Right ventricle myocardium inferior (tissue), 1 donor: ENCODE measurements around the gene PARN. TPM values are rescaled to one million over a fixed set of nuclear protein-coding genes. Genes with fewer than 3 reads are reported as not detected.

Experiments
- ATAC-seq: fragments of 200-7000 bp; cut with Tn5 transposase; one replicate; pipeline ENCODE4 v1.9.1; 2020; ENCODE audit warnings: mild to moderate bottlenecking, moderate library complexity
- DNase-seq: peaks from one replicate; pipeline ENCODE4 v3.0.0; 2021; ENCODE audit errors: missing footprints
- intact Hi-C: fragments of 100-400 bp; cut with DNase I; formaldehyde crosslinking; loops from one replicate; pipeline ENCODE4 v1.11.0; 2022
- total RNA-seq: library from RNA; stranded (reverse); fragmentation: NEBNext Ultra II Directional; extraction: Animal tissue kit (Norgen Biotek cat#: 25700); gene quantifications from one replicate; pipeline ENCODE4 v1.2.1, GENCODE V29; 2021
- donor health status: DM: no; HTN: yes; CAD: no; lungs with severe emphysema.

Gene PARN
- total RNA-seq, 1 donor from 2014 or later = 17.2 TPM

DNA sequence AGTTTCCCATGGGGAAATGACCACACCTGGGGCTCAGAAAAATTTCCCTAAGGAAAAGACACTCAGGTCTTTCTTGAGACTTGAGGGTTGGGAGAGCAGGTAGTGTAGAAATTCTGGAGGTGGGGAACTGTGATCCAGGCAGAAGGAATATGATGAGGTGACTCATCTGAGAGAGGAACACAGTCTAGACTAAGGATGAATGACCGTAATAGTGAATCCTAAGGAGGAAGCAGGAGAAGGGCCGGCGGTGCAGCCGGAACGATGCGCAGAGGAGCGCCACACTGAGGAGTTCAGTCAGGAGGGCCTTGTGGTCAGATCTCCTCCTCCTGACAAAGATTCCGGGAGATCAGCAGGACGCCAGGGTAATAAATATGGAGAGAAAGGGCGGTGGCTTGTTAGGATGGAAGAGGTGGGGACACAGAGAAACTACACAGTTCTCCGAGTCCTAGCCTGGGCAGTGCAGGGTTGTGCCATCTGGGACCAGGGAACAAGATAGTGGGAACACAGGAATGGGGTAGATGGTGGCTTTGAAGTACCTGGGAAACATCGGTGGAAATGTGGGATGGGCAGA, 135.6 kb downstream of the PARN start:
- no peak for ATAC-seq
- DNase-seq = no peak
- intact Hi-C loops = no loop called here

DNA sequence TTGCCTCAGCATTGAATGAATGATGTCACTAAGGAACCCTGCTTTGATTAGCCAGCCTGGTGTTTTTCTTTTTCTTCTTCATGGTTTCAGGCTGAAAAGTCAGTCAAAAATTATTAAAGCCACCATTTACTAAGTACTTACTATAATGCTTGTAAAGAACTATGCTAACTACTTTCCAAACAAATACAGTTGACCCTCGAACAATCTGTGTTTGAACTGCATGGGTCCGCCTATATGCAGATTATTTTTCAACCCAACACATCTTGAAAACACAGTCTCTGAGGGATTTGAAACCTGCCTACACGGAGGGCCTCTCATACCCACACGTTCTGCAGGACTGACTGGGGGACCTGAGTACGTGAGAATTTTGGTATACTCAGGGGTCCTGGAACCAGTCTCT, 136.3 kb downstream of the PARN start:
- ATAC-seq = no peak
- intact Hi-C loops = no loop called here

DNA sequence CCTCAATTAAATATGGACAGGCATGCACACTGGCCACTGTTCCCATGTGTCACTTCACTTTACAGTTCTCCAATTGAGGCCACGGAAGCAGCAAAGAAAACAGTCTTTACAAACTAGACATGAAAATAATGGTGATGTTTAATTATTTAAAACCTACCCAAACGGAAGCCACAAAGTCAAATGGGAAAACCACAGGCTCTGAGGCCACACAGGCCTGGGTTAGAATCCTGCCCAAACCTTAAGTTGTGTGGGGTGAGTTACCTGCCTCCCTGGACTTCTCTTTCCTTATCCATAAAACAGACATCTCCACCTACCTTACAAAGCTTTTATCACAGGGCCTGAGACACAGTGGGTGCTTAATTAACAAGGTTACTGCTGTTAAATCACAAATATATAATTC, 137.4 kb downstream of the PARN start:
- ATAC-seq = no peak
- no peak for DNase-seq
- intact Hi-C loops = no loop called here

More for the DNA sequence above, 136.3 kb downstream of the PARN start:
- no peak for DNase-seq

DNA sequence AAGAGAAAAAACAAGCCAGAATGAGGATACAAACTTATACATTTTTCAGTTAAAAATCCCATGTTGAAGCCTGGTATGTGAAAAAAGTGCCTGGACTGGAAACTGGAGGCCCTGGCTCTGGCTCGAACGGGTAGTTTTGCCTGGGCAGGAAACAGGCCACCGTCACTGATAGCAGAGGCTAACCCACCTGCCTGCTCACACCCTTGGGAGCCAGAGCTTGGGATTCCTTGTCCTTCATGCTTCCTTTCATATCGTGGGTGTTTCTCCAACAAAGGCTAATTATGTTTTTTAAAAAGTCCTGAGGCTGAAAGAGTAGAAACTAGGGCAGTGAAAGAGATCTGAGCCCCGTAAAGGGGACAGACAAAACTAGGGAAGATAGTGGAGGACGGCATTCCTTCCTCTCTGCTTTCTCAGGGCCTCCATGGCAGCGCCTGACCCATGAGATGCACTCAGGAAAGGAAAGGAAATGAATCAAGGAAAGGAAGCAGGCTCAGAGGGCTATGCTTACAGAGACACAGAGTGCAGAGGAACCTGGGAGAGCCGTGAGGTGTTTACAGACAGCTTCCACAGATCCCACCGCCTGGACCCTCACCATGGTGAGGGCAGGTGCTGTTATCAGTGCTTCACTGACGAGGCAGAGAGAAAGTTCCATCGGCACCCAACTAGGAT, 138.1 kb downstream of the PARN start:
- intact Hi-C loops = no loop called here
- ATAC-seq (no peak), DNase-seq (no peak)

DNA sequence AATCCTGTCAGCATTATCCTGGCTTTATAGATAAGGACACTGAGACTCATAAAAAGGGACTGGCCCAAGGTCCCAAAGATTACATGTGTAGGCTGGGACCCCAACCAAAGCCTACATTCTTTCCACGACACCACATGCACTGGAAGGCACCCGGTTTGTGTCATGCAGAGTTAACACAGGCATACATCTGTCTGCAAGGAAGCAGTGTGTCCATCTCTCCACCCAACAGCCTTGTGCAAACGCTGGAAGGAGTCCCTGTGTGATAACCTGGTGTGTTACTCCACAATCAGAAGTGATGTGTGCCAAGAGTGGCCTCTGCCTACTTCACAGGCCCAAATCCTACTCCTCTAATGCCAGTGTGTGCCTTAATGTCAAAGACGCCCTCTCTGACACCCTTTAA, 139.8 kb downstream of the PARN start:
- ATAC-seq (no peak), DNase-seq (no peak)
- intact Hi-C loops = no loop called here

DNA sequence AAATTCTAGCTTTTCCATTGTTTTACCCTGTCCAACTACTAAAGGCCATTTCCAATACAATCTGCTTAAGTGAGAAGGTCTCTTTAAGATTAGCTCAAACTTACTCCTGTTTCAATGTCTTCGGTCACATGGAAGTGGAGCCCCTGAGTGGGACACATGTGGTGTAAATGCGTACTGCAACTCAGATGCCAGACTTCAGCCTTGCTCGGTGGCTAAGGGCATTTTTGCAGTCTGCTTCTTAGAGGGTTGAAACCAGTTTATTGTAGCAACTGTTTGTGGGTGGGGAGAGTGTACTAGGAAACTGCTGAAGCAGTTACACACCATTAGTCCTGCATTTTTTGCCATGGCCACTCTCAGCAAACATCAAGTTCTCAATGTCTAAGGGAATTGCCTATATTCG, 140.6 kb downstream of the PARN start:
- DNase-seq (no peak), ATAC-seq (no peak)
- intact Hi-C loops = loop anchor here (2.0 to 5.0 kb wide), 4 partner anchors 37 to 187 kb away; no protein-coding TSS in a partner anchor

DNA sequence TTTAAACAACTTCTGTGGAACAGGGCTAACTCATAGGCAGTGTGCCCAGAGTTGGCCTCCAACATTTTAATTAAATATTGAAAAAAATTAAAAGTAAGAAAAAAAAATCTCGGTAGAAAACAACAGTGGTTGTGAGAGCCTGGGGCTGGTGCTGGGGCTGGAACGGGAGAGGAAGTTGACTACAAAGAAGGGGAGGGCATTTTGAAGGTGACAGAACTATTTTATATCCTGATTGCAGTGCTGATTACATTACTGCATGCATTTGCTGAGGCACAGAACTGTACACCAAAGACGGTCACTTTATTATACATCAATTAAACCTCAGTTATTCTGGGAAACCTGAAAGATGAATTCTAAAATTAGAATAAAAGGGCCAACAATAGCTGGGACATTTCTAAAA, 142.5 kb downstream of the PARN start:
- intact Hi-C loops = loop anchor here (2.0 to 5.0 kb wide), 4 partner anchors 35 to 165 kb away; no protein-coding TSS in a partner anchor
- no peak for ATAC-seq
- no peak for DNase-seq

DNA sequence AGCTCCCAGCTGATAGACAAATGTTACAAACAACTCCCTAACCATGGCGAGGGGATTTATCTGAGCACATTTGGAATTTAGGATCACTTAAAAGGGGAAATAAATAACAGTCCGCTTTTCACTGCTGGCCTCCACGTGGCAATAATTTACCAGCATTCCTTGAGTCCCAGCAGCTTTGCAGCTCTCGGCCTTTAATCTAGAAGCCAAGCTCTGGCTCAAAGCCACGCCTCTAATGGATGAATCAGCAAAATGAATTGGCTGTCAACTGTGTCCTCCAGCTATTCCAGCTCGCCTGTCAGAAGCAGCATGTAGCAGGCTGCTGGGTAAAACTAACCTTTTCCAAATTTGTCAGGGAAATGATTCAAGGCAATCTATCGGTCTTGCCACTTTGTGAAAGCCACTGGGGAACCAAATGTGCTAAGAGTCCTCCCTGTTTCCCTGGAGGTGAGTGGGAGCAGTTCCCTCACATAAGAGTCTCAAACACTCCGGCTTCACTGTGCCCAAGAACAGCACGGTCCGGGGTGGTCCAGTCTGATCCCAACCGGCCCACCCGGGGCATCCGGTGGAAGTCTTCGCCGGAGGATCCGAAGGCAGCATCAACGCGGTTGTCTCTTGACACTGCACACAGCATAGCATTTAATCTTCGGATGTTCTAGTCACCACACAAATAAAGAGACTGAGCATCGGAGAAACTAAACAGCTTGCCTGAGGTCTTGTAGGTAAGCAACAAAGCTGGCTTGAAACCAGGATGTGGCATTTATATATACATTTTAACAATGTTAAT, 143.3 kb downstream of the PARN start:
- ATAC-seq (peak; percentile 84), DNase-seq (peak; percentile 78)
- intact Hi-C loops = loop anchor here (2.0 to 5.0 kb wide), 4 partner anchors 34 to 164 kb away; no protein-coding TSS in a partner anchor

DNA sequence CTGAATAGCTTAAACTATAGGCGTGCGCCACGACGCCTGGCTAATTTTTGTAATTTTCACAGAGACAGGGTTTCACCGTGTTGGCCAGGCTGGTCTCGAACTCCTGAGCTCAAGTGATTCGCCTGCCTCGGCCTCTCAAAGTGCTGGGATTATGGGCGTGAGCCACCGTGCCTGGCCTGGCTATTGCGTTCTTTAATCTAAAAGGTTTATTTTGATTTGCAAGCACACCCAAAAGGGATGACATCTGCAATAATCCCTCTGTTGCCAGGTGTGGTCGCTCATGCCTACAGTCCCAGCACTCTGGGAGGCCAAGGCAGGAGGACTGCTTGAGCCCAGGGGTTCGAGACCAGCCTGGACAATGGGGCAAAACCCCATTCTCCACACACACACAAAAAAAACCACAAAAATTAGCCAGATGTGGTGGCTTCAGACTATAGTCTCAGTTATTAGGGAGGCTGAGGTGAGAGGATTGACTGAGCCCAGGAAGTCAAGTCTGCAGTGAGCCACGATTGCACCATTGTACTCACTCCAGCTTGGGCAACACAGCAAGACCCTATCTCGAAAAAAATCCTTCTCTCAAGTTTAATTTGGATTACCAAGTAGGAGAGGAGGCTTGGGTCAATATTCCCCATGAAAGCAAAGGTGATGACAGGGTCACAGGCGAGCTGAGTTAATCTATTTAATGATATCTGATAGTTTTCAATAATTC, 144.1 kb downstream of the PARN start:
- DNase-seq (no peak), ATAC-seq (peak; percentile 9)
- intact Hi-C loops = loop anchor here (2.0 to 5.0 kb wide), 4 partner anchors 34 to 164 kb away; no protein-coding TSS in a partner anchor

DNA sequence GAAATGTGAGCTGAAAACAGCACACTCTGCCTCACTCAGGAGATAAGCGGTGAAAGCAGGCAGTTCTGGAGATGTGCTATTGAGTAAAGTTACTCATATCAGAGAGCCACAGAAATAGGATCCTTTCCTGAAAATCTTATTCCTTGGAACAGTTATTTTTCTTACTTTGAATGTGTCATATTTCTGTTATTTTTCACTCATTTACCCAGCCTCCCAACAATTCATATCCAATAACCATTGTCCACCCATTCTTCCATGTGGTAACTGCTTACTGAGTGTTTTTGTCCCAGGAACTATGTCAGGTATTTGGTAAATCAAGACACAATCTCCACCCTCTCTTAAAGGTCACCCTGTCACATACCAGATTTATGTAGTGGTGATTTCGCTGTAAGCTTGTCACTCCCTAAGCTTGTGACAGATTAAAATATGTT, 144.9 kb downstream of the PARN start:
- ATAC-seq (no peak), DNase-seq (no peak)
- intact Hi-C loops = loop anchor here (5.0 kb wide), 3 partner anchors 33 to 163 kb away; no protein-coding TSS in a partner anchor

DNA sequence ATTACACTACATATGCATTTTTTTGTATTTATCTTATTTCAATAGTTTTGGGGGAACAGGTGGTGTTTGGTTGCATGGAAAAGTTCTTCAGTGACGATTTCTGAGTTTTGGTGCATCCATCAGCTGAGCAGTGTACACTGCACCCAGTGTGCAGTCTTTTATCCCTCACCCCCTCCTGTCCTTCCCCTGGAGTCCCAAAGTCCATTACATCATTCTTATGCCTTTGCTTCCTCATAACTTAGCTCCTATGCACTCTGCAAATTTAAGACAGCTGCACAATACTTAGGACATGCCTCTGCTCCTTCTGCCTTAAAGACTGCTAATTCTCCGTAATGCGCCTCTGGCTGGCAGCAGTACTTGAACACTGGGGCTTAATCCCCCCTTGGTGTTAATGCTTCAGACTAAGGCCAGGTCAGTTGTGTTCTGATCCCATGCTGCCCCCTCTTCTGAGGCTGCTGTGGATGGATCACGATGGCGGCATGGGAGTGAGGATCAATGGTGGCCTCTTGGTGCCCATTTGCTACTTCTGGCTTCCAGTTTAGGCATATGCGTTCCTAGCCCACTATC, 146.2 kb downstream of the PARN start:
- no peak for ATAC-seq
- intact Hi-C loops = no loop called here

DNA sequence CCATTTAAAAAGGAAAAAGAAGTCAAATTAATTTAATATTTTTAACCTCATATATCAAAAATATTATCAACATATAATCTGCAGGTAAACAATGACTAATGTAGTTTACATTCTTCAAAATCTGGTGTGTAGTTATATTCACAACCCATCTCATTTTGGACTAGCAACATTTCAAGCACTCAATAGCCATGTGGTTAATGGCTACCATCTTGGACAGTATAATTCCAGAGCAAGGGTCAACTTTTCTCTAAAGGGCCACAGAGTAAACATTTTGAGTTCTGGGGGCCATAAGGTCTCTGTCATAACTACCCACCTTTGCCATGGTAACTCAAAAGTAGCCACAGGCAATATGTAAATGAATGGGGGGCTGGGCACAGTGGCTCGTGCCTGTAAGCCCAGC, 153.9 kb downstream of the PARN start:
- intact Hi-C loops = no loop called here
- ATAC-seq (no peak), DNase-seq (no peak)

More for the DNA sequence above, 146.2 kb downstream of the PARN start:
- no peak for DNase-seq

DNA sequence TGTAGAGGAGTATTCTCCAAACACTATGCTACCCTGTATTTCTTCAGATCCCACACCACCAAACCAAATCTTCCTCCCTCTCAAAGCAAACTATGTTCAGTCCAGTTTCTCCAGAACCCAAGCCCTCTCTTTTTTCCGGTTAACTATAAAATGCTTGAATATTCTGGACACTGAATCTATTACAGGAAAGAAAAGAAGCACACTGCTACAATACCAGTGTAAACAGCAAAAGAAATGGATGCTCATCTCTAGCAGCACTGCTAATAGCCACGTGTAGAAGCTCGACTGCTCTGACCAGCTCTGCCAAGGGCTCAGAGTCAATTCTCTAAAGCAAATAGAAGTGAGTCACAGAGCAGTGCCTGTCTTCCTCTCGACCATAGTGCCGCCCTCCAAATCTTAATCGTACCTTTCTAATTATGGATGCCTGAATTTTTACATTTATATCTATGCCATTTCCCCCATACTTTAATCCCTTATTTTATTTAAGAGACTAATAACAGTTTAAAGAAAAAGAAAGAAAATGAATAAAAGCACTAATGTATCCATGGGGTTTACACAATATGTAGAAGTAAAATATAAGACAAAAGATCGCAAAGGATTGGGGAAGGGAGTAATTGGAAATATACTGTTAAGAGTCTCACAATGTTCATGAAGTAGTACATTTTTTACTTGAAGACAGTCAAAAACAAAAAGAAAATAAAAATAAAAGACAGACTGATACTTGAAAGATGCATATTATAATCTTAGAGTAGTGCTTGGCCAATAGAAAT, 154.5 kb downstream of the PARN start:
- intact Hi-C loops = no loop called here

DNA sequence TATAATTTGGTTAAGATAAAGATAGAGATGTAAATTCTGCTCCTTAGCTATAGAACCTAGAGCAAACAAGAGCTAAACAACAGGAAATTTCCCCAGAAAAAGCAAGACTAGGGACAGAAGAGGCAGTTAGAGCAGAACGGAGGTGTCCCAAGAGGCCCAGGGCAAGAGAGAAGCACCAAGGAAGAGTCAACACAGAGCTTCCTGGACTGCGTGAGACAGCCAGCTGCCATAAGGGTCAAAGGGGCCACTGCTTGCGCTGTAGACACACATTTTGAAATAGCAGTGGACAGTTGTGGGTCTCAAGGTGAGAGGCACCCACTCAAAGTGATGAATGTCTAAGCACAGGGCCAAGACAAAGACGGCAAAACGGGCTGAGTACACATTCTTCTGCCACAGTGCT, 156.6 kb downstream of the PARN start:
- DNase-seq = no peak
- intact Hi-C loops = no loop called here
- no peak for ATAC-seq

More for the DNA sequence above, 154.5 kb downstream of the PARN start:
- DNase-seq (no peak), ATAC-seq (no peak)

DNA sequence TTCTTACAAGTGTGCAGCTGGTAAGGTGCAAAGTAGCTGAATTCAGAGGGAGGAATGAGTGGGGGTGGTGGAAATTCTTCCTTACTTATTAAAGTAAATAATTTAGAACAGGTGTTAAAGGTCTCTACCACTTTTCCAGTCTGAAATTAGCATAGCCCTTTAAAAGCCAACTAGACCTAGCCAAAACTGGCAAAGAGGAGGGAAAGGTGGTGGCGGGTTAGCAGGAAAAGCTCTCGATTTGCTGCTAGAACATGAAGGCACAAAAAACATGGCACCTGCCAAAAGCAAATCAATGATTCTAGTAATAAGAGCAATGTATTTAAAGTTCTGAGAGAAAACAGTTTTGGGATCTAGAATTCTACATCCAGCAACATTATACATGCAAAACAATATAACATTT, 157.7 kb downstream of the PARN start:
- no peak for DNase-seq
- ATAC-seq = no peak
- intact Hi-C loops = no loop called here

DNA sequence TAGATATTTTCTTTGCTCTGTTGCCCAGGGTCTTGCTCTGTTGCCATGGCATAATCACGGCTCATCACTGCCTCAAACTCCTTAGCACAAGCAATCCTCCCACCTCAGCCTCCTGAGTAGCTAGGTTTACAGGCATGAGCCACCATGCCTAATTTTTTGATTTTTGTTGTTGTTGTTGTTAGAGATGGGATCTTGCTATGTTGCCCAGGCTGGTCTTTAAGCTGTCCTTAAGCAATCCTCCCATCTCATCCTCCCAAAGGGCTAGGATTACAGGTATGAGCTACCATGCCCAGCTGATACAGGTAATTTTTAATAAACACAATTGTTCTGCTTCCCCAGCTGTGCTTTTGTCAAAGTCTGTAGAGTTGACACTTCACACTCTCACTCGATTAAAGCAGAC, 159.3 kb downstream of the PARN start:
- no peak for DNase-seq
- intact Hi-C loops = no loop called here
- no peak for ATAC-seq

DNA sequence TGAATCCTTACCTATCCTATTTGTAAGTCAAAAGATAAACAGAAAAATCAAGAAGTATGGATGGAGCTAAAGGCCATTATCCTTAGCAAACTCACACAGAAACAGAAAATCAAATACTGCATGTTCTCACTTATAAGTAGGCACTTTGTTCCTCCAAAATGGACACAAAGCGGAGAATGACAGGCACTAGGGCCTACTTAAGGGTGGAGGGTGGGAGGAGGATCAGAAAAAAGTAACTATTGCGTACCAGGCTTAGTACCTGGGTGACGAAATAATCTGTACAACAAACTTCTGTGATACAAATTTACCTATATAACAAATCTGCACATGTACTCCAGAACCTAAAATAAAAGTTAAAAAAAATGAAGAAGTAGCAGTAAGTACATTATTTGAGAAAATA, 164.3 kb downstream of the PARN start:
- DNase-seq = no peak

DNA sequence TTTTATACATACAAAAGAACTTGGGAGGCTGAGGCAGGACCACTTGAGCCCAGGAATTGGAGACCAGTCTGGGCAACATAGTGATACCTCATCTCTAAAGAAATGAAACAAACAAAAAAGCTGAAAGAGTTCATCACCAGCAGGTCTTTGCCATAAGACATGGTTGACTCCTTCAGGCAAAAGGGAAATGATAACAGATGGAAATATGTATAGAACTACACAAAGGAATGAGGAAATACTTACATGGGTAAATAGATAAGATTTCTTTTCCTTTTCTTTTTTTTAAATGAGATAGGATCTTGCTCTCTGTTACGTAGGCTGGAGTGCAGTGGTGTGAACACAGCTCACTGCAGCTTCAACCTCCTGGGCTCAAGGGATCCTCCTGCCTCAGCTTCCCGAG, 165.3 kb downstream of the PARN start:
- intact Hi-C loops = no loop called here
- no peak for DNase-seq
- no peak for ATAC-seq

More for the DNA sequence above, 164.3 kb downstream of the PARN start:
- ATAC-seq = no peak
- intact Hi-C loops = no loop called here
